ENCODE data around the gene SYNE1.
"Not testable (repeated sequence)": the region's sequence is repeated elsewhere in the genome, so short reads cannot be mapped to it uniquely, and the experiment has no call there.

Gene SYNE1

DNA sequence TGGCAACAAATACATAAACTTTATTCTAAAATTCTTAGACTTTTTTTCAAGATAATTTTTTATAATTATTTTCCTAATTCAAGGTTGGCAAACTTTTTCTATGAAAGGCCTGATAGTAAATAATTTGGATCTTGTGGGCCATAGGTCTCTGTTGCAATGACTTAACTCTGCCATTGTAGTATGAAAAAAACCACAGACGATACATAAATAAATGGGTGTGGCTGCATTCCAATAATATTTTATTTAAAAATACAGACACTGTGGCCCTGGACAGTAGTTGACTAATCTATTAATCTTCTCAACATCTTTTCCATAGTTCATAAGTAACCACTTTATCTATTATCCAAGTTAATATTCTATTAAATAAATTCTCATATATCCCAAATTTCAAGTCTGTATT lies 281.1 kb downstream of the SYNE1 start:
- DNase-seq: no peak

DNA sequence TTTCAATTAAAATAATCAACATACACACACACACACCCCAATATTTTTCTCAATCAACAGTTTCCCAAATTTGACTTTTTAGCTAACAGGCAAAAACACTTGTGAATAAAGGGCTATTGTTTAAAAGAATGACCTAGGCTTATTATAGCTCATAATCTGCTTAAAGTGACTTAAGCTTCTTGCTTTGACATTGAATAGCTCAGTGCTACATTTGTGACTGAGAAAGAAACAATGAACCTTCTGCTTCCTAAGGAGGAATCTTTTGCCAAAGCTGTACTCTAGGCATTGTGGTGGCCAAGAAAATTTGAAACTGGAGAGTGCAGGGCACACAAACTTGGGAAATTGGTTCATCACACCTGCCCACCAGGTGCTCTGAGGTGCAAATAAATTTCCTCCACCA lies 282.0 kb downstream of the SYNE1 start:
- DNase-seq: no peak

DNA sequence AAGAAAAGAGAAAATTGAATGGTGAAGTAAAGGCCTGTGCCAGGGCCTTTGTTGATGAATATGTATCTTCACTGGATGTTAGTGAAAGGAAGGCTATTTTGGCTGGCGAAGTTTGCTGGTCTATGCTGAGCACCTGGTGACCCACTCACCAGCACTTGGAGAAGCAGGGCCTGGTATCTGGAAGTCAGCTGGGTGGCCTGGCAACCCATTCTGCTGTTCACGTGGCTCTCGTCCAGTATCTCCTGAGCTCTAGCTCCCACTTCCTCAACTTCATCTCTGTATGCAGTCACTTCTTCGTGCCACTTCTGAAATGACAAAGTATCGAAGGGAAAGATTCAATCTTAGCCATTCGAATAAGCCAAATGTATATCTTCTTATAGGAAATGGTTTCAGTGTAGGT lies 283.7 kb downstream of the SYNE1 start:
- DNase-seq: no peak

DNA sequence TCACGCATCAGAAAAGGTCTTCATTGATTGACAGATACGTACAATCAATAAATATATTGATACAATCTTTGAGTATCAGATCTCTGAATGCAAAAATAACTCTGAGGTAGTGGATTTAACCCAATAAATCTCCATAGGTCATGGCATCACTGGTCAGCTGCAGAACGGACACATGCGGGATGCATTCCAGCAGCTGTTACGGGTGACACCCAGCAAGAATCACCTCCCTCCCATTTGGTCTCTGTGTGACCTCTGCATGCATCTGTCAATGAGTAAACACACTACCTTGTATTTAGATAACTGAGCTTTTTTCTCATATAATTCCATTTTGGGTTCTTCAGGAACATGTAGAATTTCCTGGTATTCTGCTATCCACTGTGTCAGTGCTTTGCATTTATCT lies 285.4 kb downstream of the SYNE1 start:
- DNase-seq: no peak

GRCh38 chr6:152351110-152351509 lies 286.1 kb downstream of the SYNE1 start:
- no peak for DNase-seq

GRCh38 chr6:152348116-152348515 lies 289.0 kb downstream of the SYNE1 start:
- no peak for DNase-seq

DNA sequence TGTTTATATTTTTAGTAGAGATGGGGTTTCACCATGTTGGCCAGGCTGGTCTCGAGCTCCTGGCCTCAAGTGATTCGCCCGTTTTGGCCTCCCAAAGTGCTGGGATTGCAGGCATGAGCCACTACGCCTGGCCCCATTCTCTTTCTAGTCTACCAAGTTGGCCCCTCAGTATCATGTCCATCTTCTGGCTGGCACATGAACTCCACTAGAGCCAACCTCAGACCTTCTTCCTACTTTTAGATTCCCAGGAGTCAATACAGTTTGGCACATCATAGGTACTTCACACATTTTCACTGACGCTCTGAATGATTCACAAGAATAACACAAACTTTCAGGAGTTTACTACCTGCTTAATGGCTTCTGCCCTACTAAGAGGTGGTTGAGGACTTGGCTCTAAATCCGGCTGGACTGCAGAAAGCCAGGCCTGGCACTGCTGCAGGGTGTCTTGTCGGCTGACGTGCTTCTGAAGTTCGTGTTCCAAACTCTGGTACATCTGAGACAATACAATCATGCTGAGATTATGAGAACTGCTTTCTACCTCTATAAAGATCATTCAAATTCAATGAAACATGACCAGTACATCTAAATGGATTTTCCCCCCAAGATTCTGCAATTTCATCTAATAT lies 293.3 kb downstream of the SYNE1 start:
- no peak for DNase-seq

DNA sequence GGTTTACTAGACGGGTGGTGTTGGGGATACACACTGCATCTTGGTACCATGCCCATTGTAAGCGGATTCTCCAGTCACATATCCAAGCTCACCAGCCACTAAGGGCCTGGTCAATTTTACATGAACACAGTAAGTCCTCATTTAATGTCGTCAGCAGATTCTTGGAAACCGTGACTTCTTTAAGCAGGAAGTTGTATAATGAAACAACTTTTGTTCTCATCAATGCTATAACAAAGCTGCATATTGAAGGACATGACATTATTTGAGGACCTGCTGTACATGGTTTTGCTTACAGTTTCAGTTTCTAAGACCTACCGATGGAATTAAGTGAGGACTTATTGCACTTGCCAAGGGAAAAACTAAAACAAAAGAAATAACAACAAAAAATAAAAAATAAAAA lies 295.6 kb downstream of the SYNE1 start:
- no peak for DNase-seq

DNA sequence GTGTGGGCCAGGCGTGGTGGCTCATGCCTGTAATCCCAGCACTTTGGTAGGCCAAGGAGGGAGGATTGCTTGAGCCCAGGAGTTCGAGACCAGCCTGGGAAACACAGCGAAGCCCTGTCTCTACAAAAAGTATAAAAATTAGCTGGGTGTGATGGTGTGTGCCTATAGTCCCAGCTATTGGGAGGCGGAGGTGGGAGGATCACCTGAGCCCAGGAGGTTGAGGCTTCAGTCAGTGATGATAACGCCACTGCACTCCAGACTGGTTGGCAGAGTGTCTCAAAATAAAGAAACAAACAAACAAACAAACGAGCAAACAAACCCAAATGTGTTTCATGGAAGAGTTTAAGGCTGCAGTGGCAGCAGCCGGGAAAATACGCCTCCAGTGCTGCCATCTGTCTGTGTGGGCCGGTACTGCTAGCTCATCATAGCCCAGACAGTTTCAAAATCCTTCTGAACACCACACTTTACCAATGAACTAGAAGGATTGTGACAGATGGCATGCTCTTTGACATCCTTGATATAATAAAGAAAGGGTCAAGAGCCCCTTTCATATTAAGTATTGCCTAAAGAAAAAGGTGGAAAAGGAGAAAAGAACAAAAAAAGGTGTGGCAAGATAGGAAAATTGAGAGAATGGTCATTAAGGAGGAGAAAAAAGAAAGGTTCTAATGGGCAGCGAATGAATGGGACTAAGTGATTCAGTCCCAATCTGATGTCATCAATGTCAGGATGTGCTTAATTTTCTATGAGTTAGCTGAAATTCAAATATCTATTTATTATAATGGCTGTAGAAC lies 298.6 kb downstream of the SYNE1 start:
- peak; percentile 61 for DNase-seq

GRCh38 chr6:152334555-152334954 lies 302.6 kb downstream of the SYNE1 start:
- no peak for DNase-seq

- no peak for DNase-seq
These were observed 306.2 kb downstream of the SYNE1 start for GRCh38 chr6:152330961-152331360.

- DNase-seq: no peak
These were observed 307.3 kb downstream of the SYNE1 start for GRCh38 chr6:152329638-152330448.

DNA sequence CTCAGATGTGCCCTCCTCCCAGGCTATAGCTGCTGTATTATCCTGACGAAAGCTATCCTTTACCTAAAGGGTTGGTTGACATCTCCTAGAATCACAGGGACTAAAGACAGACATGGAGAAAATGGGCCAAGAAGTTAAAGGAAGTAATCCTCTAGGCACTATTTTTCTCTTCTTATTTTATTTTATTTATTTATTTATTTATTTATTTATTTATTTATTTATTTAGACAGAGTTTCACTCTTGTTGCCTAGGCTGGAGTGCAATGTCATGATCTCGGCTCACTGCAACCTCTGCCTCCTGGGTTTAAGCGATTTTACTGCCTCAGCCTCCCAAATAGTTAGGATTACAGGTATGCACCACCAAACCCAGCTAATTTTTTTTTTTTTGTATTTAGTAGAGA lies 309.0 kb downstream of the SYNE1 start:
- DNase-seq: not testable (repeated sequence)

DNA sequence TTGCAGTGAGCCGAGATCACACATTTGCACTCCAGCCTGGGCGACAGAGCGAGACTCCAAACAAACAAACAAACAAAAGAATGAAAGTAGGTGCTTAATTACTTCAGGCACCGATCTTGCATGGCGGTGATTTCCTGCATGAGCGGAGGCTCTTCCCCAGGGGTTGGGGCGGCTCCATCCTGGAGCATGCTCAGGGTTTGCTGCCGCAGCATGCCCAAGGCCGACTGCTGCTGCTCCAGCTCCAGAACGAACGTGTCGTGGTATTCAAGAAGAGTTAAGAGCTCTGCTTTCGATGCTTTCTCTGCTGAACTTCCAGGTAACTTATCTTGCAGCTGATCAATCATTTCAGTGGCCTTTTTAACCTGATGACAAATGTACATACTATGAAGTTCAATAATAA lies 313.8 kb downstream of the SYNE1 start:
- DNase-seq: no peak

GRCh38 chr6:152318278-152318677 lies 318.9 kb downstream of the SYNE1 start:
- DNase-seq: no peak

GRCh38 chr6:152316024-152316423 lies 321.1 kb downstream of the SYNE1 start:
- DNase-seq: no peak

DNA sequence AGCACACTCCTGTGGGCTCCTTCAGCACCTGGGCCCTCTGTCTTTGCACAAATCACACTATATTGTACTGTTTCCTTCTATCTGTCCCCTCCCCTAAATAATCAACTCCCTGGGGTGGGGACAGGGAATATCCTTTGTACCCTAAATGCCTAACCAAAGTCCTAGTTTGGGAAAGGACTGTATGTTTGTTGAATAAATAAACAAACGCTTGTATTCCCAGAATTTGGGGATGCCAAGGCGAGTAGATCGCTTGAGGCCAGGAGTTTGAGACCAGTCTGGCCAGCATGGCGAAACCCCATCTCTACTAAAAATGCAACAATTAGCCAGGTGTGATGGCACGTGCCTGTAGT lies 322.7 kb downstream of the SYNE1 start:
- no peak for DNase-seq

DNA sequence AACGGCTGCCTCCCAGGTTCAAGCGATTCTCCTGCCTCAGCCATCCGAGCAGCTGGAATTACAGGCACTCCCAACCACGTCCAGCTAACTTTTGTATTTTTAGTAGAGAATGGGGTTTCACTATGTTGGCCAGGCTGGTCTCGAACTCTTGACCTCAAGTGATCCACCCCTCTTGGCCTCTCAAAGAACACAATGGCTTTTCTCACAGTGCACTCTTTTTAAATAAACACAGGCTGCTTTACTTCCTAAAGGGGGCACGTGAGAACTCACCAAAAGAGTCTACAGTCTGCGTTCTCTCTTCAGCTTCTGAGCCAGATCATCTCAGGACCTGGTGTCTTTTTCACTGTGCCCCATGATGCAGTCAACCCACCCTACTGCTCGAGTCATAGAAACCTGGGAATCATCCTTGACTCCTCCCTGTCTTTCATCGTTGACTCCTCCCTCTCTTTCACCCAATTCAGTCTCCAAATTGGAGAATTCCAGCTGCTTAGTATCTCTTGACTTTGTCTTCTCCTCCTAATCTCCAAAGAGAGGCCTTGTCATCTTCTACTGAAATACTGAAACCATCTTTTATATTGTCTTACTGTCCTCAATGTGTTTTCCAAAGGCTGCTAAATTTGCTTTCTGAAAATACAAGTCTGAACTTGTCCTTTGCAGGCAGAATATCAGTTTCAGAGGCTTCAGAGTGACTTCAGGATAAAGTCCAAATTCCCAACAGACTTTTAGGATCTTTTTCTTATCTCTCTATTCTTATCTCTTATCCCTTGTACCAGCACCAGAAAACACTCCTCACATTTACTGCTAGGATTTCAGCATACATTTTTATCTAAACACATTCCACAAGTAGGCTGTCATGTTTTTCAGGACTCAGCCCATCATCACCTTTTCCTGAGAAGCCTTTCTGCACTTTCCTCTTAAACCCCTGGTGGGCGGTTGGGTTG lies 323.4 kb downstream of the SYNE1 start:
- no peak for DNase-seq

DNA sequence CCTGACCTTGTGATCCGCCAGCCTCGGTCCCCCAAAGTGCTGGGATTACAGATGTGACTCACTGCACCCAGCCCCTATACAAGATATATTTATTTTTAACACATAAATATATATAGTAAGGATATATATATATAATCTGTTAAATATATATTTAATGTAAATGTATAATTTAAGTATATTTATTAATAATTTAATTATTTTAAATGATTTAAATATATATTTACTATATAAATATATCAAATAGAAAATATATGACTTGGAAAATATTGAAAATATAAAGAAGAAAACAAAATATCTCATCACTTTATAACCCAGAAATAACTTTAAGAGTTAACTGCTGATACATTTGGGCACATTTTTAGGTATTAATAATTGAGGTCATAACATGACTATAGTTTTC lies 324.7 kb downstream of the SYNE1 start:
- DNase-seq: no peak

DNA sequence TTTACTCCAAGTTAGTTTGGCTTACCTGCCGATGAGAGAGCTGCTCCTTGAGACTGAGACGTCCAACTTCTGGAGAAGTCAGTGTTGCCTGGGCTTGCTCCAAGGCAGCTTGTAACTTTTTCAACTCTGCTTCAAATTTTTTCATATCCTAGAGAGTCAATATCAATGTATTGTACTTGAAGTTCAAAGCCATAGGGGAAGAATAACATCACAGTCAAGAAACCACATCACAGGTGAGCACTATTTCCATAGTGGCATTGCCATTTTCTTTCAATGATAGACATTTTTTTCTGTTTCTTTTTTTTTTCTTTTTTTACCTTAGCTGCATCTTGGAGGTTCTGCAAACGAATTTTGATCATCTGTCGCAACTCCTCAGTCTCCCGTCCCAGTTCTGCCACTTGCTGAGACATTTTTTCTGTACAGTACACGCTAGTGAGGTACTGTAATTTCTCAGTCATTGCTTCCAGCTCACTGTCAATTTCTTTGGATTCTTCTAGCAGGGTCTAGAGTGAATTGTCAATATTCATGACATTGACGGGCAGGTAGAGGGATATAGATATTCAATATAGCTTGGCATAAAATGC lies 326.7 kb downstream of the SYNE1 start:
- peak; percentile 30 for DNase-seq

GRCh38 chr6:152309648-152310047 lies 327.5 kb downstream of the SYNE1 start:
- peak; percentile 63 for DNase-seq

DNA sequence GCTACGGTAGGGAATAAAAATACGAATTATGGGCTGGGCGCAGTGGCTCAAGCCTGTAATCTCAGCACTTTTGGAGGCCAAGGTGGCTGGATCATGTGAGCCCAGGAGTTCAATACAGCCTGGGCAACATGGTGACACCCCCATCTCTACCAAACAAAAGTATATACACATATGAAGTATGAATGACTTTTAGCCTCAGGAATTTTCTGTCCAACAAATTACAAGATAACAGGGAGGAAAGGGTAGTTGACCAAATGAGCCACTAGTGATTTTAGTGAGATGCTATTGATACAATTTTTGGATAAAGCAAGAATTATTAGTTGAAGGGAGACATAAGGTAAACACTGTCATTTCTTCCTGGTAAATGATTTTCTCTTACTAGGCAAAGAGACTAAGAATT lies 328.2 kb downstream of the SYNE1 start:
- DNase-seq: no peak

Measured in CD4-positive, alpha-beta T cell treated with Interleukin-12 subunit alpha and Interleukin-12 subunit beta, for 1 hour (primary cell).